Kidney epithelial cell (primary cell): ENCODE data around the gene NPEPPS. TPM values are rescaled to one million over a fixed set of nuclear protein-coding genes. Genes with fewer than 3 reads are reported as not detected.

Experiments
- DNase-seq: peaks from one replicate; pipeline ENCODE4 v3.0.0-alpha.2; 2010; ENCODE audit warnings: low read depth
- H3K27me3 ChIP-seq: 2 replicates; pipeline ENCODE4 v1.6.0; 2011; ENCODE audit warnings: low read length; ENCODE audit not compliant: control insufficient read depth, insufficient read depth
- H3K36me3 ChIP-seq: 2 replicates; pipeline ENCODE4 v1.5.1; 2011; ENCODE audit warnings: low read length; ENCODE audit not compliant: control insufficient read depth, insufficient read depth
- H3K4me3 ChIP-seq: 2 replicates; pipeline ENCODE4 v1.5.1; 2011; ENCODE audit warnings: low read depth, mild to moderate bottlenecking, control low read depth, low read length
- total RNA-seq: library from RNA; depleted of rRNA; stranded (reverse); fragments of >200 nt; gene quantifications from 2 replicates; pipeline ENCODE4 v1.2.3, GENCODE V29; 2015
- TF ChIP-seq, protein P1 (sequence below): IDR thresholded peaks from 2 replicates; pipeline ENCODE4 v1.5.1; 2011; ENCODE audit warnings: mild to moderate bottlenecking, moderate library complexity, low read length, control low read depth, inconsistent platforms; ENCODE audit not compliant: insufficient read depth, poor library complexity, severe bottlenecking

Gene NPEPPS
- total RNA-seq, 1 donor from 2014 or later = 71.0 TPM

DNA sequence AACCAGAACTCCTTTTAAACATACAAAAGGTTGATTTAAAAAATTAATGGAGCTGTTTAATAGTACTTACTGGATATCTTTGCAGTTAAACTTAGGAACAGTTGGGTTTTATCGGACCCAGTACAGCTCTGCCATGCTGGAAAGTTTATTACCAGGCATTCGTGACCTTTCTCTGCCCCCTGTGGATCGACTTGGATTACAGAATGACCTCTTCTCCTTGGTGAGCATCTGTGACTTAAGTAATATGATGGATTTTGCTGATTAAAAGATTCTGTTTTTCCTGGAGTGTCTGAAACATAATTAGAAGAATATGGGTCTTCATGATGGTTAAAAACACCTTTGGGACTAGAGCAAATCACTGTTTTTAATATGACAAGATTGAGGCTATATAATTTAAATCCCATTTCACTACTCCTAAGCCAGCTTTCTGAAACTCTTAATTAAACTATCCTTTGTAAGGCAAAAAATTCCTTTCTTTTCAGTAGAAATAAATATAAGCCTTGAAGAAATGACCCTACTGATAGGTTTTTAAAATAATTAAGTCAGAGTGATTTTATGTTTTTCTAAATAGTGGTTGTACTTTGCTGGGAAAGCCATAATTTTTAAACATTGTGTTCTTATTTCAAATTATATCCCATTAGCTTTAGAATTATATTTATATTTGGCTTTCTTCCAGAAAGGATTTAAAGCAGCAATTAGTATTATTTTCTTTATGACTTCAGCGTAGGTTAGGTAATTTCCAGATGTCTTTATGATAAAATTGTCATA is 73.1 kb downstream of the NPEPPS start:
- Histone ChIP-seq H3K27me3 (no peaks in the 10 kb centered on the region), H3K36me3 (peaks cover 4% of the 10 kb centered on the region), H3K4me3 (no peak overlapping the region)
- no peak for DNase-seq
- TF ChIP-seq, protein P1, sequence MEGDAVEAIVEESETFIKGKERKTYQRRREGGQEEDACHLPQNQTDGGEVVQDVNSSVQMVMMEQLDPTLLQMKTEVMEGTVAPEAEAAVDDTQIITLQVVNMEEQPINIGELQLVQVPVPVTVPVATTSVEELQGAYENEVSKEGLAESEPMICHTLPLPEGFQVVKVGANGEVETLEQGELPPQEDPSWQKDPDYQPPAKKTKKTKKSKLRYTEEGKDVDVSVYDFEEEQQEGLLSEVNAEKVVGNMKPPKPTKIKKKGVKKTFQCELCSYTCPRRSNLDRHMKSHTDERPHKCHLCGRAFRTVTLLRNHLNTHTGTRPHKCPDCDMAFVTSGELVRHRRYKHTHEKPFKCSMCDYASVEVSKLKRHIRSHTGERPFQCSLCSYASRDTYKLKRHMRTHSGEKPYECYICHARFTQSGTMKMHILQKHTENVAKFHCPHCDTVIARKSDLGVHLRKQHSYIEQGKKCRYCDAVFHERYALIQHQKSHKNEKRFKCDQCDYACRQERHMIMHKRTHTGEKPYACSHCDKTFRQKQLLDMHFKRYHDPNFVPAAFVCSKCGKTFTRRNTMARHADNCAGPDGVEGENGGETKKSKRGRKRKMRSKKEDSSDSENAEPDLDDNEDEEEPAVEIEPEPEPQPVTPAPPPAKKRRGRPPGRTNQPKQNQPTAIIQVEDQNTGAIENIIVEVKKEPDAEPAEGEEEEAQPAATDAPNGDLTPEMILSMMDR = no peak

DNA sequence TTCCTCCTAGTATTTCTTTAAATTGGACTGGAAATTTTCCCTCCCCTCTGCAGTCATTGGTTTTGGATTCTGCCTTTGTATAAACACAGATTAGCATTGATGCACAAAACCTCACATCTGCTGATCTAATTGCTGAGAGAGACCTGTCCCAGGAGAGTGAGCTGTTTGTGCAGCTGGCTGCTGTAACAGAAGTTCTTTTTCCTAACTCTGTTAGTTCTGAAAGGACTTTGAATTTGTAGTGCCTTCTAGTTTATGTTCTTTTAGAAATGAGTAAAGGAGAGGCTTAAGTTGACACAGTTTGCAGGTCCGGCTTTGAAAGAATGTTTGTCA is 73.7 kb downstream of the NPEPPS start:
- H3K4me3 ChIP-seq = no peak overlapping the region
- H3K27me3 ChIP-seq = no peaks in the 10 kb centered on the region
- DNase-seq = no peak
- TF ChIP-seq, protein P1 = no peak
- peaks cover 4% of the 10 kb centered on the region for H3K36me3 ChIP-seq

DNA sequence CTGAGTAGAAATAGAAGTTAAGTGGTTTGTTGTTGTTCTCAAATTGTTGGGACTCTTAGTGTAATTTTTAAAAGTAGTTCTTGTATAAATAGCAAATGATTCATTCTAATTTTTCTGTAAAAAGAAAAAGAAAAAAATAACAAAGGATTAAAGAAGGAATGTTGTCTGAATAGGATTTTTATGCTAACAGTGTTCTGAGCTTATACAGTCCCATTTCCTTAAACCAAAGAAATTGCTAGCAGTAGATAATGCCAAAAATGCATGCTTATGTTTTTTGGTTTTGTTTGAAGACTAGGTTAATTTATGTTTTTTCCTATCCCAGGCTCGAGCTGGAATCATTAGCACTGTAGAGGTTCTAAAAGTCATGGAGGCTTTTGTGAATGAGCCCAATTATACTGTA is 74.1 kb downstream of the NPEPPS start:
- Histone ChIP-seq H3K4me3 (no peak overlapping the region), H3K27me3 (no peaks in the 10 kb centered on the region), H3K36me3 (peaks cover 4% of the 10 kb centered on the region)
- no peak for DNase-seq
- TF ChIP-seq, protein P1 = no peak

DNA sequence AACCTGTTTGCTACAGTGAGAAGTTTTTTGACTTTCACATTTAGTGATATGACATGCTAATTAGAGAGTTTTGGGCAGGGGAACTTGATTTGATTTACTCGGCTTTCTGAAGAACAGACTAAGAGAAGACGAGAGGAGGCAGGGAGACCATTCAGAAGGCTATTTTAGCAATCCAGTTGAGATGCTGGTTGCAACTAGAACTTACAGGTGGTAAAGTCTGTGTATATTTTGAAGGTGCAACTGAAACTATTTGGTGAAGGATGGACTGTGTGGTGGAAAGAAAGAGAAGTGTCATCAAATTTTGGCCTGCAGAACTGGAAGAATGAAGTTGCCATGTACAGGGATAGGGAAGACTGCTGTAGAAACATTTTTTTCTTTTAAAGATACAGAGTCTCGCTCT is 76.6 kb downstream of the NPEPPS start:
- TF ChIP-seq, protein P1 = no peak
- no peak overlapping the region for H3K4me3 ChIP-seq
- H3K36me3 ChIP-seq = peaks cover 2% of the 10 kb centered on the region
- no peaks in the 10 kb centered on the region for H3K27me3 ChIP-seq
- DNase-seq = no peak

DNA sequence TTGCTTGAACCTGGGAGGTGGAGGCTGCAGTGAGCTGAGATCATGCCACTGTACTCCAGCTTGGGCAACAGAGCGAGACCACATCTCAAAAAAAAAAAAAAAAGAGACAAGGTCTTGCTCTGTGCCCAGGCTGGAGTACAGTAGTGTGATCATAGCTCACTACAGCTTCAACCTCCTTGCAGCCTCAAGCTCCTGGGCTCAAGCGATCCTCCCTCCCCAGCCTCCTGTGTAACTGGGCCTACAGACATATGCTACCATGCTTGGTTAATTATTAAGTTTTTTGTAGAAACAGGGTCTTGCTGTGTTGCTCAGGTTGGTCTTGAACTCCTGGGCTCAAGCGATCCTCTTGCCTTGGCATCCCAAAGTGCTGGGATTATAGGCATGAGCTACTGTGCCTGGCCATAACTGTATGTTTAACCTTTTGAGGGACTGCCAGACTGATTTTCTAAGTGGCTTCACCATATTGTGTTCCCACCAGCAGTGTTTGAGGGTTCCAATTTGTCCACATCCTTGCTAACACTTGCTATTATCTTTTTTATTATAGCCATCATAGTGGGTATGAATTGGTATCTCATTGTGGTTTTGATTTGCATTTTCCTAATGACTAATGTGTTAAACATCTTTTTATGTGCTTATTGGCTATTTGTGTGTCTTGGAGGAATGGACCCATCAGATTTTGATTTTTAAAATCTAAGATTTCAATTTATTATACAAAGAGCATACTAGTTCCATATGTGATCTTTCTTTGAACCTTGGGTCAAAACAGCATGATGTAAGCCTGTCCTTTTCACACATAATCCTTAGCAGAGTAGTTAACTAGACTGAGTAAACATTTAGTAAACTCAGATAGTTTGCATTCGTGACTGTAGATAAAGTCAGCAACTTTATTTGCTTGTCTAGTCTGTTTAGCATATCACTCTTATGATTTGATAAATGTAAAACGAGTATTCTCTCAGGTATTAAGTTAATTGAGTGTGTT is 80.8 kb downstream of the NPEPPS start:
- H3K27me3 ChIP-seq = no peaks in the 10 kb centered on the region
- no peak overlapping the region for H3K4me3 ChIP-seq
- peaks cover 3% of the 10 kb centered on the region for H3K36me3 ChIP-seq
- DNase-seq = no peak
- TF ChIP-seq, protein P1 = no peak
